Measurements from ENCODE around the gene CTBP1.

DNA sequence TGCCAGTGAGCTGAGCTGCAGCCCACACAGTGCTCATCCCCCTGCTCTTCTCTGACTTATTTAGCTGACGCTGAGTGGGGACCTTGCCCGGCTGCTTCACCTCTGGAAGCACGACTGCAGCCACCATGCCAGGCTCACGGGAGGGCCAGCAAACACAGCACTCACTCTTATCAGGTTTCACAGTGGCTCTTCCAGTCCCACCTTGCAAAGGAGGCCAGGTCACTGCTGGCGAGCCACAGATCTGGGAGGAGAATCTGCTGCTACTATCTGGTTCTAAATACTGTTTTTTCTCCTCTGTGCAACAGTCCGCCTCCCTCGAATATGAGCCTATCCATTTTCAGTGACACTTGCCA, 69.9 kb downstream of the CTBP1 start:
- TF ChIP-seq CTCF (IDR thresholded peaks at IDR 0.05; ENCODE audit: low read depth, low read length) (no peak), EZH2phosphoT487 (IDR thresholded peaks at IDR 0.05; ENCODE audit: low read depth) (no peak)
